SK-N-SH treated with all-trans-retinoic acid at 6 μM for 48 hours (cell line): ENCODE data around the gene GDF7.

Experiments used
- ESRRG ChIP-seq: fragments of 250-450 bp; sonication (Bioruptor Pico); IDR thresholded peaks from 2 replicates; pipeline ENCODE4 v1.6.1; 2021; ENCODE audit warnings: mild to moderate bottlenecking
- ISL1 ChIP-seq: fragments of 250-450 bp; sonication (Bioruptor Pico); IDR thresholded peaks from 2 replicates; pipeline ENCODE4 v2.1.2; 2022; ENCODE audit warnings: mild to moderate bottlenecking, moderate library complexity
- TOX ChIP-seq: fragments of 250-450 bp; sonication (Bioruptor Pico); IDR thresholded peaks from 2 replicates; pipeline ENCODE4 v1.8.0; 2021; ENCODE audit warnings: mild to moderate bottlenecking, moderate library complexity, borderline replicate concordance
- ZFP30 ChIP-seq: fragments of 450-650 bp; formaldehyde crosslinking; IDR thresholded peaks from 2 replicates; pipeline ENCODE4 v1.5.0; 2022; ENCODE audit warnings: mild to moderate bottlenecking, moderate library complexity
- ZNF70 ChIP-seq: fragments of 450-650 bp; formaldehyde crosslinking; IDR thresholded peaks from 2 replicates; pipeline ENCODE4 v1.5.0; 2020; ENCODE audit warnings: mild to moderate bottlenecking, moderate library complexity

DNA sequence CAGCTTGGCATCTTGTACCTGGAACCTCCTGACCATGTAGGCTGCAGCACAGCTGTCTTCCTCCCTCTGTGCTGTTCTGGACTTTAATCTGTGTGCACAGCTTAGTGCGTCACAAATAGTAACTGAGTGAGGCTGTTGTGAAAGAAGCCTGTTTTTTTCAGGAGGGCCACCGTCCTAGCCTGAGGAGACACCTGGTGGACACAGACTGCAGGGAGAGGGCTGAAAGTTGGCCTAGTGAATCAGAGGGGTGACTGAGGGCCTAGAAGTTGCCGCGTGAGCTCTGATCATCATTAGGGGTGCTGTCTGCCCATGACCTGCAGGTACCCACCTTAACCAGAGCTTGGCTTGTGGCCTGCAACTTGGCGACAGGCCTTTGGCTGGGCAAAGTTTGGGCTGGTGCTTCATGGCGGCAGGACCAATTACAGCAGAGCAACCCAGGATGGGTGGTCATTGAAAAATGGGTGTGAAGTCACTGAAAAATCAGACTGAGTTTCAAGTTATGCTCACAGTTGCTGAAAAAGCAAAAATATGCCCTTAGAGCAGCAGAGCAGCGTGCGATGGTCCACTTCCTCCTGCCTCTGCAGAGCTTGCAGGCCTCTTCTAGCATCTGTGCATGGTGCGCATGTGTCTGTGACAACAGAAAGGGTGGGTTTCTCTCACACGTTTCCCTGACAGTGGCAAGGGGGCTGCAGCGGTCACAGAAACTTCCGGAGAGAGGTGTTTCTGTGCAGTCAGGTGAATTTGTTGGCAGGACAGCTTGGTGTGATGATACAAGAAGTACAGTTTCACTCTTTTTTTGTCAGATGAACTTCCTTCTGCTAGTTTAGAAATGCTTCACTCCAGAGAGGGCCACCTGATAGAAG lies 9.6 kb downstream of the GDF7 start:
- TF ChIP-seq ESRRG = no peak
- no peak for TF ChIP-seq ZNF70 (CRISPR knock-in tag)
- TF ChIP-seq TOX (CRISPR knock-in tag) = no peak
- no peak for TF ChIP-seq ISL1 (CRISPR knock-in tag)
- no peak for TF ChIP-seq ZFP30 (CRISPR knock-in tag)
